Activated CD4-positive, alpha-beta T cell treated with anti-CD3 and anti-CD28 coated beads, Interleukin-2, amount 50 U/mL, for 24 hours (primary cell): Measurements from ENCODE around the gene NEK3.
"Not testable (repeated sequence)": the region's sequence is repeated elsewhere in the genome, so short reads cannot be mapped to it uniquely, and the experiment has no call there.

Experiments used
- DNase-seq, 2 donors: peaks; one replicate each; pipeline ENCODE4 v3.0.0-alpha.2; 2020; ENCODE audit warnings: low read depth in 1 of 2, low spot score in 1 of 2

NEK3 gene

DNA sequence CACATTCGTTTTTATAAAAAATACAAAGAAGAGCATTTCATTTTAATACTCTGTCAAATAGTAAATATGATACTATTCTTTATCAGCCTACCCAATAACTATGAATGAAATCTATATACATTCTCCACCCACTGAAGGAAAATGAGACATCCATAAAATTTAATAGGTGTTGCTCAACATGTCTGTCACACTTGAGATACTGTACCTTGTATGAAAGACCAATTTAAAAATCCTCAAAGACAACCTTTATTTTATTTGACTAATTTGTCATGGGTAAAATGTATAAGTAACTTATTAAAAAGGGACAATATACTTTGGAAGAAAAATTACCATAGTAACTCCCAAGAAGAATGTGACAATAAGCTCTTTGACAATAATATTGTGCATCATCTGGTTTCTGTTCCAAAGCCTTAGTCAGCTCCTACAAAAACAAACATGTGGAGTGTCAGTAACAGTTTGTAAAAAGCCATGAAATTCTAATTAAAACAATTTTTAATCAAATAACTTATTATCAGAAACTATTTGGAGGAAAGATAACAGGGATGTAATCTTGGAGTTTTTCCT is 11.5 kb upstream of the NEK3 start:
- DNase-seq = not testable (repeated sequence)

DNA sequence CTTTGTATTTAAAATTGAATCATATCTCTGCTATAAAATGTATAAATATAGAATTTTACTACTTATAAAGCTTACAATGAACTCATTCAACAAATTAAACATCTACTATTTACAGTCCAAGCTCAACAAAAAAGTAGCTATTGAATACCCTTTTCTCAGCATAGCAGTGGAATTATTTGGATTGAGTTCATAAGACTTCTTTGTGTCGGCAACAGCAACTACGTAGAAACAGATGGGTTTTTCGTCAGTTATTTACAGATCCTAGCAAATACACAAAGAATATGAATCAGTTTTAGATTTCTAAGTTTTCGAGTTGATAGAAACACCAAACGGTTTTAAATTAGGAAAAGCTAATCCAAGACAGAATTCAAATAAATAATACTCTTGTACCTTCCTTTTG is 10.4 kb upstream of the NEK3 start:
- DNase-seq = no peak

DNA sequence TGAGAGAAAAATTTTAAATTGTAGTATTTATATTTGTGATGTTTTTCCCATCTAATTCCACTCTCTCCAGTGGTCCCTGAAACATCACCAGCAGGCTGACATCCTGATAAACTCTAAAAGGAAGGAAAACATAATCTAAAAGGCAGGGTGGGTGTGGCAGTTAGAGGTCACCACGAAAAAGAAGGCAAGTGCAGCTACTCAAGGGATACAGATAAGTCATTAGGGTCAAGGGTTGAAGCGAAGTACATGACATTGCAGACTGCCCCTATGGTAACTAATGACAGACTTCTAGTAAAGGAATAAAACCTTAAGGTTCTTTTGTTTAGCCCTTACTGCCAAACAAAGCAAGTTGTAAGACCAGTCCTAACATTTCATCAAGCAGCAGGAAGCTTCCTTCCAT is 6.0 kb upstream of the NEK3 start:
- no peak for DNase-seq

DNA sequence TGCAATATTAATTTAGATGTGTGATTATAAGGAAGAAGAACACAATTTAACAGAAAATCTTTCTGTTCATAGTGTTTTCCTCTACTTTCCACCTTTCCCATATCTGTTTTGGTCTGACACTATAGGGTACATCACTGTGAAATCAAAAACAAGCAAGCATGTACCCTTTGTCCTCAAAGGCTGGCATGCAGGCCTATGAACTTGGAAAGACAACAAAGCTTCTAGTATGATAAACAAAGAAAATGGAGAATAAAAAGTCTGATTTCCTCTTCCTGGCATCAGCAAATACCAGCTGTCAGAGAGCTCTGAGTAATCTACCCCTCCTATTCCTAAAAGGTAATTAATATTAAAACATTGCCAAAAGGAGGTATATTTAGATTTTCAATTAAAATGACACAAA is 5.6 kb upstream of the NEK3 start:
- no peak for DNase-seq

DNA sequence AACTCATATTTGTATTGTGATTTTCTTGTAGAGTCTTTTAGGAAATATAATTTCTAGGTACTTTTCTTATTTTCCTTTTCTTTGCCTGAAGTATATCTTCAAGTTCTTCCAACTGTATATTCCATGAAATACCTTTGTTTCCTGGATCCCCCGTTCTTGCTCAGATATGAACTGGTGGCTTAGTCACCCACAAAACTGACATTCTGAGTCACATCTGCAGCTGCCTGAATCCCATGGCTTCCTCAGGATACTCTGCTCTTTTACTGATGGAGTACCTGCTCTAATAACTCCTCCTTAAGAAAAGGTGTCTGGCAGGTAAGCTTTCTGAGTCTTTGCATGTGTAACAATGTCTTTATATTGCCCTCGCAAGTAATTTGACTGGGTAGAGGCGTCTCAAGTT is 4.5 kb upstream of the NEK3 start:
- not testable (repeated sequence) for DNase-seq

DNA sequence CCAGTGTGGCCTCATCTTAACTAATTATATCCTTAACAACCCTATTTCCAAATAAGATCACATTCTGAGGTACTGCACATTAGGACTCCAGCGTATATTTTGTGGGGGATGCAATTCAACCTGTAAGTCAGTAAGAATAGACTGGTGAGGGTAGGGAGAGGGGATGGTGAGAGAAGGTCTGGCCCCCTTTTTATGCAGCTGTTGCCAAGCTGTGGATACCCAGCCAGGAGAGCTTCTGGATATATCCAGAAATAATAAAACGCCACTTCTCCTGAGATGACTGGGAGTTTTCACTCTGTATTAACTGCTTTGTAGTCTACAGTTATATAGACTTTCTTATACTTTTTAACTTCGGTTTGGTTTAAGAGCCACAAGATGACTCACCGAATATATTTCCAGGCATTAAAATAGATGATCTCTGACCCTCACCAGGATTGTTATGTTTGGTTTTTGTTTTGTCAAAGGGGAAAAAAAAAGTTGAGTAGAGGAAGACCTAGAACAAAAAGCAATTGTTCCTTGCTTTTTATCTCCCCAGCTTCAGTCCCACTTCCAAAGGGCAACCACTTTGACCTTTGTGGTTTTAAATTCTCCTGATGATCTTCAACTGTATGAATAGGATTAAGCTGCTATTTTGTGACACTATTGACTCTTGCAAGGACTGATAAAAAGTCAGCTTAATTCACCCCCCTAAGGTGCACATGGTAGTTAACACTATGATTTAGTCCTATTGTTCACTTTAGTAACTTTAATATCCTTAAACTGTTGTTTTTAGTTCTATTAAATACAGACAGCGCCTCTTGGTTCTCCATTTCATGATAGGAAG is 3.1 kb upstream of the NEK3 start:
- no peak for DNase-seq

DNA sequence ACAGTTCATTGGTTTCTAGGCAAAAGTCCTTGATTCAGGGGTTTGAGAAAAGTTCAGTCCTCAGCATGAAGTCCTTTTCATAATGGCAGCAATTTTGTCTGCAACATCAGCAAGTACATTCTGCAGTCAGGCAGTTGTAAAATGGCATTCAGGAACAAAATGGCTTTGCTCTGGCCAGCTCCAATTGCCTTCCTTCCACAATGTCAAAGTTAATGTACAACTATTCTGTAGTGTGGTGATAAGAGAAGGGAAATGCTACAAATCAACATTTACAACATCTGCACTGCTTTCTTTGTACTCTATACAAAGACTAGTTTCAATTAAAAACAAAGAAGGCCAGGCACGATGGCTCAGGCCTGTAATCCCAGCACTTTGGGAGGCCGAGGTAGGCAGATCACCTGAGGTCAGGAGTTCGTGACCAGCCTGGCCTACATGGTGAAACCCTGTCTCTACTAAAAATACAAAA is 1.8 kb upstream of the NEK3 start:
- DNase-seq = no peak

DNA sequence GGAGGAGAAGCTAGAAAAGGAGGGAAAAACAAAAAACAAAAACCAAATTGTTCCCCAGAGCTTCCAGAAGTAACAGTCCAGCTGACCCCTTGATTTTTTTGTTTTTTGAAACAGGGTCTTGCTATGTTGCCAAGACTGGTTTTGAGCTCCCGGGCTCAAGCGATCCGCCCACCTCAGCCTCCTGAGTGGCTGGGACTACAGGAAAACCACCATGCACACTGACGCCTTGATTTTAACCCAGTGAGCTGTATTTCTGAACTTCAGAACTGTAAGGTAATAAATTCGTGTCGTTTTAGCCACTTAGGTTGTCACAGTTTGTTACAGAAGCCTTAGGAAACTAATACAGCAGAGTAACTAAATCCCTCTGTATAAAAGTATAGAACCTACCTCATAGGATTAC is 1.1 kb upstream of the NEK3 start:
- DNase-seq = no peak

DNA sequence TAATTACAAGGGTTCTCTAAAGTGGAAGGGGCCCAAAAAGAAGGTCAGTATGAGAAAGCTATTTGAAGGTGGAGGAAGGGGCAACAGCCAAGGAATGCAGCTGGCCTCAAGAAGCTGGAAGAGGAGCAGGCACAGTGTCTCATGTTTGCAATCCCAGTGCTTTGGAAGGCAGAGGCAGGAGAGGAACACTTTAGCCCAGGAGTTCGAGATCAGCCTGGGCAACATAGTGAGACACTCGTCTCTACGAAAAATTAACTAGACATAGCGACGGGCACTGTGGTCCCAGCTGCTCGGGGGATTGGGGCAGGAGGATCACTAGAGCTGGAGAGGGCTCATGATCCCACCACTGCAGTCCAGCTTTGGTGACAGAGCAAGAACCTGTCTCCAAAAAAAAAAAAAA is 656 bp upstream of the NEK3 start:
- DNase-seq = no peak

DNA sequence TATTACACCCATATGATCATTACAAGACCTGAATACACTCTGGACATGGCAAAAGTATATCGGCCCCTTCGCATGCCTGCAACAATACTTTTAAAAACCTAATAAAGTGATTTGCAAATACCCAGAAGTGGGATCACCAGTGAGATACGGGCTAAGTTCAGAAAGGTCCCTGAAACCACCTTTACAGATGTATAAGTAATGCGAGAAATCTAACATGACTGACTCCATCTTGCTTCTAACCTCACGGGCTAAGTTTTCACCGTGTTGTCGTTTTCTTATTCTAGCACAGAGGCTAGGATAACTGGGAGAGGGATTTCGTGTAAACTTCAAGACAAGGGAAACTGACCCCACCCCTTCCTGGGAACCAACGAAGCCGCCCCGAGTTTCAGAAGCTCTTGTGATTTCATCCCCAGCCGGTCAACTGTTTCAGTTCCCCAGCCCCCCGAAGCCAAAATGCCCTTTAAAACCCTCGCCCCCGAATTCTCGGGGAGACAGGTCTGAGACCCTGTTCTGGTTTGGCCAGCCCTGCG is 703 bp downstream of the NEK3 start:
- peak in 1 of 2 donors; percentile 1 for DNase-seq

DNA sequence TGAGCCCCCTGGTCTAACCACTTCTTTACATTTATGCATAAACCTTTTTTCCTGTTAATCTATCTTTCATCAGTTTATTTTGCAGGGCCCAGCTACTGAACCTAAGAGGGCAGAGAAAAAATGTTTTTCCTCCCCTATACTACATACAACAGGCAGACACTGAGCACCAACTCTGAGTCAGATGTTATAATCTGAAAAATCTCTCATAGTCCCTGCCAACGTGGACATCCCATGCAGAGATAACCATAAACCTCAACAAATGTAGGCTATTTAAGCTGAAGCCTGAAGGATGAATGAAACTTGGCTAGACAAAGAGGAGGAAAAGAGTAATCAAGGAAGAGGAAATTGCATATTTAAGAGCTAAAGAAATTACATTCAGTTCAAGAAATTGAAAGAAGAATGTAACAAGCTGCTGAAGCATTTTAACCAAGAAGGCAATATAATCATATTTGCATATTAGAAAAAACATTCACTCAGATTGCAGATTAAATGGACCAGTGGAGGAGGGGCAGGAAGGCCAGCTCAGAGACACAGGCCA is 2.6 kb downstream of the NEK3 start:
- DNase-seq = no peak

DNA sequence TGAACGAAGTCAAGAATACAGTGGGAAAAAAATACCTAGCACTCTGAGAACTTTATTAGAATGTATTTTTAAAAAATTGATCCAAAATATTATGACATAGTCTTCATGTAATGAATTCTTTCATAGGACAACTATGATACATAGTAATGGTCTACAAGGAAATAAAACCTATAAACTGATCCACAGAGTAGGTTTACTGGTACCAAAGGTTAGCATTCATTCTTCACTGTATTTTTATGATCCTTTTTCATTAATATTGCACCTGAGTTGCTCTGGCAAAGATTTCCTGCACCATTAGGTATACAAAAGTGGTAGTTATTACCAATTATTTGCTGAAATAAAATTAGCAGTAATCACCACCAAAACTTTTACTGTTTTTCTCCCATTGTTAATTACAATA is 4.2 kb downstream of the NEK3 start:
- DNase-seq = no peak

DNA sequence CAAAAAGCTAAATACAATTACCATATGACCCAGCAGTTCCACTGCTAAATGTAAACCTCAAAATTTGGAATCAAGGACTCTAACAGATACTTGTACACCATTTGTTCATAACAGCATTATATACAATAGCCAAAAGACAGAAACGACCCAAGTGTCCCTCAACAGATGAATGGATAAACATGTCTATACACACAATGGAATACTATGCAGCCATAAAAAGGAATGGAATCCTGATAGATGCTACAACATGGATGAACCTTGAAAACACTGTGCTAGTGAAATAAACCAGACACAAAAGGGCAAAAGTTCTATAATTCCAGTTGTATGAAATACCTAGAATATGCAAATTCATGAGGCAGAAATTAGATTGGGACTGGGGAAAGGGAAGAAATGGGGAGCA is 12.2 kb downstream of the NEK3 start:
- DNase-seq = no peak

DNA sequence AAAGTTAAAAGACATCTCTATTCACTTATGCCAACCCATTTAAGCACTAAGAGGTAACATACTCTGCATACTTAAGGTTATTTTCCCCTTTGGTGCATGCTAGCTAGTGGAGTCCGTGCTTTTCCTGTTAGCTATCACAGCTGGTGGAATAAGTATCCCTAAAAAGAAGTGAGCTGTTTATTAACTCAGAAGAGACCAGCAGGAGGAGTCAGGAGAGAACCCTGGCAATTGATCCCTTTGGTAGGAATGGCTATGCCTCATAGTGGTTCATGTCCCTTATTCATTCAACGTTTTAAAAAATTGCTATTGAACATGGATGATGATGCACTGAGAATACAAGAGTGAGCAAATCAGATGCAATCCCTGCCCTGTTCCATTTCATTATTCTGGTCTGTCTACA is 18.1 kb downstream of the NEK3 start:
- no peak for DNase-seq

DNA sequence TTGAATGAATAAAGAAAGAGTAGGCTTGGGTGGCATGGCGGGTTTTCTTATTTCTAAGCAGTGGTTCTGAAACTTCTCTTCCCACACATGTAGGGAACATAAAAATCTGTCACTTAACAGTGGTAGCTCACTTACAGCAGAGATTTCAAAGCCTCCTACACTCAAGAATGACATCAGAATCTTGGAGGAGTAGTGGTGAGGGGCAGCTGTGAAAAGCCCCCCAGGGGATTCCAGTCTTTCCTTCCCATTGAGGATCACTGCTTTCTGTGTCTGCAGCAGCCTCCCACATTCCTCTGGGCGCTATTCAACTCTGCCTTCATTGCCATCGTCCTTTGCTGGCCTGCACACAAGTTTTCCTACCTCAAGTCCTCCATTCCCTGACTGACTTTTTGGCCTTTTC is 21.9 kb downstream of the NEK3 start:
- no peak for DNase-seq

DNA sequence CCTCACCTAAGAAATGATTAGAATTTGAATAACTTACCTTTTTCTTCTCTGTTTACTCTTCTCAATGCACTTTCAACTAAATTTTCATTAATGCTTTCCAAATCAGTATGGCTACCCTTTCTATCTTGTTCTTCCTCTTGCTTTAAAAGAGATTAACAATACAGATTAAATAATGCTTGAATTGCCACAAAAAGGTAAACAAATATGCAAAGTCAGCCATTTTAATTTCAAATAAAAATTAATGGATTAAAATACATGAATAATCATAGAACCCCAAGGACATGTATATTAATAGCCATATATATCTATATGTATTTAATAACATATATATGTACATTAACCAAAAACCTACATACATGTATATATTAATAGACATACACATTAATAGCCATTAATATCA is 22.6 kb downstream of the NEK3 start:
- no peak for DNase-seq

DNA sequence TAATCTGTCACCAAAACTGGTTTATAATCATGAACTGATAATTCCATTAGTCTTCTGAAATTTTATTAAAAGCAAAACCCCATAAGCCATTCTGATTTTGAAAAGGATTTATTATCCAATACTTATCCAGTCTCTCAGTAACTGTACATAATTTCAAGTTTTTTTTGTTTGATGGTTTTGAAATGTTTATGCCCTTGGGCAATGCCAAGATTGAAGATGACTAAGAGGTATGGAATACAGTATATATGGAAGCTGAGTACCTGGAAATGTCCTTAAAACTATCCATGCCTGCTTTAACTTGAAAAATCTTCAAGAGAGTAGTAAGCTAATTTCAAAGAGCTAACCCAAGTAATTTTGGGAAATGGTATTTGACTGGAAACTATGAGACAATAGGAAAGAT is 28.8 kb downstream of the NEK3 start:
- DNase-seq = no peak

DNA sequence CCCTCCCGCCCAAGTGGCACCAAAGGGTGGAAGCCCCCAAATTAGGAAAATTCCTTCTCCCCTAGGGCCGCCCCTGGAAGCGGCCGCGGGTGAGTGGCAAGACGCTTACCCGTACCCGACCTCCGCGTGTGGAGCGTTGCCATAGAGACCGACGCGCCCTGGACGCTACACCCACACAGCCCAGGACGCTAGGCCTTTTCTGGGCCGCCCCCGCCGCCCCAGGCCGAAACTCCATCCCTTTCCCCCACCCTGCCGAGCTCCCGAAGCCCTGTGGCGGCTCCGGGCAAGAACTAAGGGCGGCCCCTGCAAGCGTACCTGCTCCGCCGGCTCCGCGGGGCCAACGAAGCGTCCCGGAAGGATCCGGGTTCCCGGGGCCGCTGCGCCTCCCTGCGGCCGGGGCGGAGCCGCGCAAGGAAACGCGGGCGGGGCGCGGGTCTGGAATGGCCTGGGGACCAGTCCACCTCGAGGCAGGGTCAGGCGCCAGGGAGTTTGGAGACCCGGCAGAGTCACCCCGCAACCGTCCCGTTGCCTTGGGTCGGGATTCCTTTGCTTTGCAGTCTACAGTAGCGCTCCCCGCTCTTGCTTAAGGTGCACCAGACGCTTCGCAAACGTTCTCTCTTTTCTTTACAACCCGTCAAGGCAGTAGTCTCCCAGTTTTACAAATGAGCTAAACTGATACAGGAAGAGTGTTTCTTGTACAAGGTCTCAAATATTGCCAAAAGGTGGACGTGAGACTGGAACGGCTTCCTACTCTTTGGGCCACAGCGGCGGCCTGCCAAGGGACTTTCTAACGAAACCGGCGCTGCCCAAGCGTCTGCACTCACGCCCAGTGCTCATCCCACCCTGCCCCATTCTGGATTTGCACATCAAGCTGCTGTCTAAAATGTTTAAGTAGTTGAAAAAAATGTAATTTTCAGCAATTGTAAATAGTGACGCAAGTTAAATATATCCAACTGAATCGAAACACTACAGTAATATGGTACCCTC is 30.4 kb downstream of the NEK3 start, which contains the start of gene NEK5:
Gene NEK5 (minus strand): TSS at position 360 of the 987 bp plus-strand sequence. CDS start 1,591 bp downstream, outside the sequence.
- peak; percentile 30 to 35 for DNase-seq

DNA sequence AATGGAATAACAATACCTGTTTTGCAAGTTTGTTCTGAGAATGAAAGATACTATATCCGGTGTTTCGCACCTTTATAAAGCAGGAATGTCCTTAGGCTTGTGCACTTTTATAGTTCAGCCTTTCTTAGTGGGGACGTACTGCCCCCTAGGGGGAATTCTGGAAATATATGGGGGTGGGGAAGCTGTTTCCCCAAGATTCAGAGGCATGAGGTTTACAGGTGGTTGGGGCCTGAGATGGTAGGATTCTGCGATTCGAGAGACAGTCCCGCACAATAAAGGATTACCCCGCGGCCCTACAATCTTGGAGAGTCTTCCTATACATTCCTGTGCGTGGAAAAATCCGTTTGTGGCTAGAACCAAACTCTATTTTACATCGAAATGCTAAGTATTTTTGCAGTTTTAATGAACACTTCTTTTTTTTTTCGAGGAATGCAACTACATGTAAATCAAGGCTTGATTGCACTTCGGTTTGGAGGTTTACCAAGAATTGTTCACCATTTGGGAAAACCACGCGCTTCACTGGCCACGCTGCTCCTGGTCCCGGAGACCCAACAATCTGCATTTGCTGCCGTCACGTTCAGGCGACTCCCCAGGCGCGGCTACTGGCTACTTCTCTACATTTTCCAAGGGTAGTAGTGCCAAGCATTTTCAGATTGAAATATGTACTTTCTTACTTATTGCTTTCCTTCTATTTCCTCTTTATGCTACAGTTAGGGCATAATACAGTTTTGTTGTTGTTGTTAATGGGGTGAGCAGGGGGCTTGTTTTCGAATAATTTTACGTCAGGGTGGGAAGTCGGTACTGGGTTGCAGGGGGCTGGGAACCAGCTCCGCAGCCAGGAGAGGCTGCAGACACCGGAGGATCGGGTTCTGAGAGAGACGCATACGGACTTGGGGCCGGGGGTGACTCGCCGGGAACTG is 31.4 kb downstream of the NEK3 start:
- peak; percentile 11 to 44 for DNase-seq

DNA sequence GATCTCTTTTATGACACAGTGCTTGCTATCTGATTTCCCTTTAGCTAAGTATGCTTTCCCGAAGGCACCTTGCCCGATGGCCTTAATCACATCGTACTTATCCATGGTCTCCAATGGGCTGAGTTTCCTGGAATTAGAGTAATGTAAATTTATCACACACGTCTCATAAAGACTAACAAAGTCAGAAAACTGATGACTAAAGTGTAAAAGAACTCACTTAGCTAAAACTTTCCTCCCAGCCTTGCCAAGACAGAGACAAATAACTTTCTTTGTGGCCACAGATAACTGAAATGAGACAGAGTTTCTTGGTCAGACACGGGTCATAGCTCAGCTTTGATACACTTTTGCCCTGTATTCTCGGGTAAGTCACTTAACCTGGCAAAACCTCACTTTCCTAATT is 32.0 kb downstream of the NEK3 start:
- no peak for DNase-seq
